Omental fat pad (tissue), 4 donors: ENCODE measurements around the gene TDRD15. TPM values are rescaled to one million over a fixed set of nuclear protein-coding genes. Genes with fewer than 3 reads are reported as not detected.

Experiments used
- ATAC-seq: fragments of 150-250 bp; one replicate; pipeline ENCODE4 v1.9.1; 2016; ENCODE audit warnings: mild to moderate bottlenecking, moderate library complexity; ENCODE audit not compliant: low FRiP score
- DNase-seq: peaks from one replicate; pipeline ENCODE4 v3.0.0-alpha.2; 2019; ENCODE audit warnings: low spot score
- total RNA-seq, 4 donors: library from RNA; depleted of rRNA; stranded (reverse); fragments of >200 nt; gene quantifications; one replicate each; pipeline ENCODE4 v1.1.0, GENCODE V29; 2016
- TF ChIP-seq, protein P1 (sequence below), 3 donors: fragments of 450-650 bp; IDR thresholded peaks; one replicate each; pipeline ENCODE4 v1.5.1; 2016 to 2017; ENCODE audit warnings: antibody characterized with exemption in 3 of 3, mild to moderate bottlenecking in 3 of 3, moderate library complexity in 2 of 3

TDRD15 gene
- total RNA-seq, 4 donors from 2014 or later = 0.84 TPM; not detected in 3

- TF ChIP-seq, protein P1, sequence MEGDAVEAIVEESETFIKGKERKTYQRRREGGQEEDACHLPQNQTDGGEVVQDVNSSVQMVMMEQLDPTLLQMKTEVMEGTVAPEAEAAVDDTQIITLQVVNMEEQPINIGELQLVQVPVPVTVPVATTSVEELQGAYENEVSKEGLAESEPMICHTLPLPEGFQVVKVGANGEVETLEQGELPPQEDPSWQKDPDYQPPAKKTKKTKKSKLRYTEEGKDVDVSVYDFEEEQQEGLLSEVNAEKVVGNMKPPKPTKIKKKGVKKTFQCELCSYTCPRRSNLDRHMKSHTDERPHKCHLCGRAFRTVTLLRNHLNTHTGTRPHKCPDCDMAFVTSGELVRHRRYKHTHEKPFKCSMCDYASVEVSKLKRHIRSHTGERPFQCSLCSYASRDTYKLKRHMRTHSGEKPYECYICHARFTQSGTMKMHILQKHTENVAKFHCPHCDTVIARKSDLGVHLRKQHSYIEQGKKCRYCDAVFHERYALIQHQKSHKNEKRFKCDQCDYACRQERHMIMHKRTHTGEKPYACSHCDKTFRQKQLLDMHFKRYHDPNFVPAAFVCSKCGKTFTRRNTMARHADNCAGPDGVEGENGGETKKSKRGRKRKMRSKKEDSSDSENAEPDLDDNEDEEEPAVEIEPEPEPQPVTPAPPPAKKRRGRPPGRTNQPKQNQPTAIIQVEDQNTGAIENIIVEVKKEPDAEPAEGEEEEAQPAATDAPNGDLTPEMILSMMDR (IDR thresholded peaks at IDR 0.05) = no peak
- no peak for ATAC-seq
These were observed 67.8 kb downstream of the TDRD15 start for GRCh38 chr2:21191535-21191934.

More at GRCh38 chr2:21191535-21191934, 67.8 kb downstream of the TDRD15 start:
- DNase-seq = no peak

Other genes with a start within 250 kb of the TDRD15 start
- gene APOB, start 79.9 kb upstream of the TDRD15 start, total RNA-seq = 10 to 100 TPM in 2 of 4 donors, 1 to 10 TPM in 1, under 1 TPM in 1; 0.95 to 17.4 (median 10.6) TPM